Endothelial cell of umbilical vein (primary cell): ENCODE measurements around the gene CAMTA1. TPM values are rescaled to one million over a fixed set of nuclear protein-coding genes. Genes with fewer than 3 reads are reported as not detected.

ENCODE experiments used
- BruUV-seq: library from RNA; stranded (reverse); fragments of 400-500 nt; replicated peaks from 2 replicates; lab custom pipeline; 2021; lab: Mats Ljungman, UMichigan
- CTCF ChIA-PET: fragments of 300-600, 350-600 bp; sonication (Branson Sonifier 250); formaldehyde crosslinking; loops from one replicate; lab custom pipeline; 2021; ENCODE audit warnings: antibody characterized with exemption, inconsistent platforms; lab: Charles Lee
- POLR2A ChIA-PET: fragments of 300-600, 350-600 bp; sonication (Branson Sonifier 250); formaldehyde crosslinking; loops from one replicate; lab custom pipeline; 2021; ENCODE audit warnings: antibody characterized with exemption, inconsistent platforms; lab: Charles Lee
- DNase-seq: peaks from one replicate; pipeline ENCODE4 v3.0.0-alpha.2; 2011; ENCODE audit warnings: low read depth, low spot score
- FAIRE-seq: peaks from 2 replicates; lab custom pipeline; 2011; peaks lifted over from hg19 to GRCh38; lab: Jason Lieb, UNC
- H2AFZ ChIP-seq: 2 replicates; pipeline ENCODE4 v1.6.0; 2012; ENCODE audit warnings: low read depth, low read length, control low read depth, inconsistent platforms
- H3K27ac ChIP-seq: 2 replicates; pipeline ENCODE4 v1.5.1; 2011; ENCODE audit warnings: low read depth, mild to moderate bottlenecking, control low read depth, low read length, moderate library complexity; ENCODE audit not compliant: insufficient read depth
- H3K27me3 ChIP-seq, 2 experiments: 2 replicates each; pipeline versions ENCODE4 v1.6.0 to v1.6.1; 2011; ENCODE audit warnings: low read length in 2 of 2, mixed read lengths in 1 of 2; ENCODE audit not compliant: control insufficient read depth in 2 of 2, insufficient read depth in 2 of 2
- H3K36me3 ChIP-seq, 2 experiments: 2 replicates in 1 of 2; 3 replicates in 1 of 2; pipeline ENCODE4 v1.5.1; 2011; ENCODE audit warnings: low read length in 2 of 2, mild to moderate bottlenecking in 1 of 2, moderate library complexity in 1 of 2; ENCODE audit not compliant: control insufficient read depth in 2 of 2, insufficient read depth in 2 of 2; ENCODE audit errors: extremely low read depth in 1 of 2
- H3K4me1 ChIP-seq: 3 replicates; pipeline ENCODE4 v1.5.1; 2011; ENCODE audit warnings: mild to moderate bottlenecking, low read length; ENCODE audit not compliant: control insufficient read depth, insufficient read depth; ENCODE audit errors: extremely low read depth
- H3K4me2 ChIP-seq: 2 replicates; pipeline ENCODE4 v1.6.1; 2011; ENCODE audit warnings: low read length, control low read depth, mixed read lengths; ENCODE audit not compliant: insufficient read depth
- H3K4me3 ChIP-seq, 3 experiments: fragments of 200-600 bp in 1 of 3; sonication (generic), shearing (Covaris generic) in 1 of 3; replicated peaks in 1 of 3; 2 replicates each; pipeline ENCODE4 v1.5.1; 2011 to 2016; ENCODE audit warnings: control low read depth in 3 of 3, low read length in 3 of 3, mild to moderate bottlenecking in 2 of 3, inconsistent platforms in 1 of 3, low read depth in 1 of 3, moderate library complexity in 1 of 3; ENCODE audit not compliant: insufficient read depth in 1 of 3
- H3K79me2 ChIP-seq: 2 replicates; pipeline ENCODE4 v1.6.0; 2012; ENCODE audit warnings: low read length, inconsistent platforms; ENCODE audit not compliant: control insufficient read depth, insufficient read depth
- H3K9ac ChIP-seq: replicated peaks from 2 replicates; pipeline ENCODE3; 2011; ENCODE audit warnings: low read length, control low read depth; ENCODE audit not compliant: insufficient read depth; ENCODE audit errors: extremely low read depth
- H3K9me1 ChIP-seq: replicated peaks from 3 replicates; pipeline ENCODE4 v1.6.0; 2011; ENCODE audit warnings: mild to moderate bottlenecking, low read length; ENCODE audit not compliant: control insufficient read depth, insufficient read depth; ENCODE audit errors: extremely low read depth
- H3K9me3 ChIP-seq: replicated peaks from 2 replicates; pipeline ENCODE4 v1.5.1; 2012; ENCODE audit warnings: low read length, inconsistent platforms; ENCODE audit not compliant: control insufficient read depth, insufficient read depth
- H4K20me1 ChIP-seq: replicated peaks from 2 replicates; pipeline ENCODE3; 2011; ENCODE audit warnings: mild to moderate bottlenecking, low read length; ENCODE audit not compliant: control insufficient read depth, insufficient read depth; ENCODE audit errors: extremely low read depth
- EZH2 ChIP-seq: IDR thresholded peaks from 2 replicates; pipeline ENCODE4 v1.6.1; 2012; ENCODE audit warnings: borderline replicate concordance, low read depth, mild to moderate bottlenecking, moderate library complexity, low read length, inconsistent platforms; ENCODE audit not compliant: severe bottlenecking
- FOS ChIP-seq: IDR thresholded peaks from 2 replicates; pipeline ENCODE4 v1.6.1; 2011; ENCODE audit warnings: mild to moderate bottlenecking, low read length, moderate library complexity, borderline replicate concordance; ENCODE audit not compliant: insufficient read depth
- GATA2 ChIP-seq: IDR thresholded peaks from 2 replicates; pipeline ENCODE4 v1.7.0; 2011; ENCODE audit warnings: low read depth, mild to moderate bottlenecking, moderate library complexity, mixed read lengths, low read length; ENCODE audit not compliant: insufficient read length, insufficient read depth
- JUN ChIP-seq: IDR thresholded peaks from 2 replicates; pipeline ENCODE4 v1.6.1; 2011; ENCODE audit warnings: borderline replicate concordance, low read depth; ENCODE audit not compliant: insufficient read length, insufficient read depth
- MYC ChIP-seq: IDR thresholded peaks from one replicate; pipeline ENCODE4 v1.6.1; 2011; ENCODE audit warnings: mild to moderate bottlenecking, low read depth, low read length
- POLR2A ChIP-seq: IDR thresholded peaks from 2 replicates; pipeline ENCODE4 v1.6.1; 2012; ENCODE audit warnings: low read depth, mild to moderate bottlenecking, control low read depth, low read length
- POLR2AphosphoS5 ChIP-seq: IDR thresholded peaks from 2 replicates; pipeline ENCODE4 v1.6.1; 2012; ENCODE audit warnings: low read depth, mild to moderate bottlenecking, control low read depth, low read length, moderate library complexity; ENCODE audit not compliant: insufficient read depth
- dilution Hi-C: fragments of 300-500 bp; cut with MboI; formaldehyde crosslinking; loops from one replicate; pipeline ENCODE4 v1.15.0; 2019; ENCODE audit warnings: low sequenced_read_pairs; ENCODE audit not compliant: extremely low pct_ligation_motif_present
- intact Hi-C: fragments of 100-400 bp; cut with micrococcal nuclease; formaldehyde crosslinking; loops from one replicate; pipeline ENCODE4 v1.10.0; 2022
- polyA plus RNA-seq, 4 experiments: library from polyadenylated mRNA; depleted of rRNA in 3 of 4; stranded (reverse) in 3 of 4; unstranded in 1 of 4; fragments of >200 nt; gene quantifications; 2 replicates each; pipeline versions ENCODE4 v1.2.1 to v1.2.3, GENCODE V29; 2011 to 2012; ENCODE audit warnings: missing spikeins in 1 of 4
- total RNA-seq: library from RNA; stranded (reverse); gene quantifications from 2 replicates; pipeline ENCODE4 v1.2.3, GENCODE V29; 2021
- TF ChIP-seq, protein P1 (sequence below), 2 donors: IDR thresholded peaks; 1 replicate in 1 of 2; 2 replicates in 1 of 2; pipeline ENCODE4 v1.5.1; 2011; ENCODE audit warnings: low read length in 2 of 2, mild to moderate bottlenecking in 2 of 2, moderate library complexity in 2 of 2, control low read depth in 1 of 2, inconsistent platforms in 1 of 2, low read depth in 1 of 2; ENCODE audit not compliant: insufficient read depth in 1 of 2; ENCODE audit errors: extremely low read depth in 1 of 2
- TF ChIP-seq, protein P2 (sequence below): IDR thresholded peaks from 2 replicates; pipeline ENCODE4 v1.6.1; 2011; ENCODE audit not compliant: insufficient read depth, insufficient read length

Gene CAMTA1
- total and polyA plus RNA-seq, 2 donors (not counting 3 experiments of a cell fraction or from before 2014, with no cell fraction given), result 50.8 to 92.7 TPM

DNA sequence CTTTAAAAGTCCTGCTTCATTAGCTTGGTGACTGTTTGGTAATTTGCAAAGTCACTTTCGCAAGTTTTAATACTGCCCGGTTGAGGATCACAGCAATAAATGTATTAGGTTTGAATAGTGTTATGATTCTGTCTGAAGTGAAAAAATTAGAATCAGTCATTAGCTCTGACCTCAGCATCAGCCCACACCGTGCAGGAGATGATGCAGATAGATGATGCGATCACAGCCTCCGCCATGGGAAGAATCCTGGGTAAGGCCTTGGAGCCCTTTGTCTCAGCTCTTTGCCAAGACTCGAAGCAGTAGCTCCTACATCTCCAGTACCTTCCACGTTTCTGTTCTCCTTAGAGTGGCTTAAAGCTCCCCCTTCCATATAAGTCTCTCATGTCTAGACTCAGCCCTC lies 366.7 kb downstream of the CAMTA1 start:
- CTCF ChIA-PET, result no interaction called here
- H3K9me3 ChIP-seq, result no peaks in the 10 kb centered on the region
- H3K36me3 ChIP-seq, result no peaks in the 10 kb centered on the region
- H3K4me2 ChIP-seq, result no peak overlapping the region
- DNase-seq (no peak), FAIRE-seq (no peak)
- H3K9ac ChIP-seq, result no peak overlapping the region
- H3K79me2 ChIP-seq, result no peaks in the 10 kb centered on the region
- no peaks in the 10 kb centered on the region for H3K27me3 ChIP-seq
- POLR2A ChIA-PET, result no interaction called here
- TF ChIP-seq, protein P1, sequence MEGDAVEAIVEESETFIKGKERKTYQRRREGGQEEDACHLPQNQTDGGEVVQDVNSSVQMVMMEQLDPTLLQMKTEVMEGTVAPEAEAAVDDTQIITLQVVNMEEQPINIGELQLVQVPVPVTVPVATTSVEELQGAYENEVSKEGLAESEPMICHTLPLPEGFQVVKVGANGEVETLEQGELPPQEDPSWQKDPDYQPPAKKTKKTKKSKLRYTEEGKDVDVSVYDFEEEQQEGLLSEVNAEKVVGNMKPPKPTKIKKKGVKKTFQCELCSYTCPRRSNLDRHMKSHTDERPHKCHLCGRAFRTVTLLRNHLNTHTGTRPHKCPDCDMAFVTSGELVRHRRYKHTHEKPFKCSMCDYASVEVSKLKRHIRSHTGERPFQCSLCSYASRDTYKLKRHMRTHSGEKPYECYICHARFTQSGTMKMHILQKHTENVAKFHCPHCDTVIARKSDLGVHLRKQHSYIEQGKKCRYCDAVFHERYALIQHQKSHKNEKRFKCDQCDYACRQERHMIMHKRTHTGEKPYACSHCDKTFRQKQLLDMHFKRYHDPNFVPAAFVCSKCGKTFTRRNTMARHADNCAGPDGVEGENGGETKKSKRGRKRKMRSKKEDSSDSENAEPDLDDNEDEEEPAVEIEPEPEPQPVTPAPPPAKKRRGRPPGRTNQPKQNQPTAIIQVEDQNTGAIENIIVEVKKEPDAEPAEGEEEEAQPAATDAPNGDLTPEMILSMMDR (IDR thresholded peaks at IDR 0.05; ENCODE audit: extremely low read depth in 1 of 2, insufficient read depth in 1 of 2, low read depth in 1 of 2, low read length in 2 of 2), result no peak
- TF ChIP-seq, protein P2, sequence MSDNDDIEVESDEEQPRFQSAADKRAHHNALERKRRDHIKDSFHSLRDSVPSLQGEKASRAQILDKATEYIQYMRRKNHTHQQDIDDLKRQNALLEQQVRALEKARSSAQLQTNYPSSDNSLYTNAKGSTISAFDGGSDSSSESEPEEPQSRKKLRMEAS, result no peak
- TF ChIP-seq GATA2 (no peak), MYC (no peak), POLR2A (no peak), JUN (no peak), POLR2AphosphoS5 (no peak), FOS (no peak), EZH2 (no peak)
- dilution Hi-C loops (no loop called here), intact Hi-C loops (no loop called here)
- BruUV-seq, result no TSS peak
- H3K9me1 ChIP-seq, result no peaks in the 10 kb centered on the region
- no peaks in the 10 kb centered on the region for H4K20me1 ChIP-seq
- H3K27ac ChIP-seq, result no peak overlapping the region
- no peak overlapping the region for H2AFZ ChIP-seq
- H3K4me1 ChIP-seq, result no peaks in the 10 kb centered on the region
- no peak overlapping the region for H3K4me3 ChIP-seq
